ENCODE data around the gene RAB3B.
"Not testable (repeated sequence)": the region's sequence is repeated elsewhere in the genome, so short reads cannot be mapped to it uniquely, and the experiment has no call there.

DNA sequence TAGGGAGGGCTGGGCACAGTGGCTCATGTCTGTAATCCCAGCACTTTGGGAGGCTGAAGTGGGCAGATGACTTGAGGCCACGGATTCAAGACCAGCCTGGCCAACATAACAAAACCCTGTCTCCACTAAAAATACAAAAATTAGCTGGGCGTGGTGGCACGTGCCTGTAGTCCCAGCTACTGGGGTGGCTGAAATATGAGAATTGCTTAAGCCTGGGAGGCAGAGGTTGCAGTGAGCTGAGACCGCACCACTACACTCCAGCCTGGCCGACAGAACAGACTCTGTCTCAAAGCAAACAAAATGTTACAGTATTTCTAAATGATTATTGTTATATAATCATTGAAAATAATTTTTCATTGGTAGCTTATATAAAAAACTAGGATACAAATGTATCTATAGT lies 38.3 kb upstream of the RAB3B start:
- not testable (repeated sequence) for TF ChIP-seq POLR2AphosphoS5 (IDR thresholded peaks at IDR 0.05; ENCODE audit: low read depth)
- TF ChIP-seq, protein P1, sequence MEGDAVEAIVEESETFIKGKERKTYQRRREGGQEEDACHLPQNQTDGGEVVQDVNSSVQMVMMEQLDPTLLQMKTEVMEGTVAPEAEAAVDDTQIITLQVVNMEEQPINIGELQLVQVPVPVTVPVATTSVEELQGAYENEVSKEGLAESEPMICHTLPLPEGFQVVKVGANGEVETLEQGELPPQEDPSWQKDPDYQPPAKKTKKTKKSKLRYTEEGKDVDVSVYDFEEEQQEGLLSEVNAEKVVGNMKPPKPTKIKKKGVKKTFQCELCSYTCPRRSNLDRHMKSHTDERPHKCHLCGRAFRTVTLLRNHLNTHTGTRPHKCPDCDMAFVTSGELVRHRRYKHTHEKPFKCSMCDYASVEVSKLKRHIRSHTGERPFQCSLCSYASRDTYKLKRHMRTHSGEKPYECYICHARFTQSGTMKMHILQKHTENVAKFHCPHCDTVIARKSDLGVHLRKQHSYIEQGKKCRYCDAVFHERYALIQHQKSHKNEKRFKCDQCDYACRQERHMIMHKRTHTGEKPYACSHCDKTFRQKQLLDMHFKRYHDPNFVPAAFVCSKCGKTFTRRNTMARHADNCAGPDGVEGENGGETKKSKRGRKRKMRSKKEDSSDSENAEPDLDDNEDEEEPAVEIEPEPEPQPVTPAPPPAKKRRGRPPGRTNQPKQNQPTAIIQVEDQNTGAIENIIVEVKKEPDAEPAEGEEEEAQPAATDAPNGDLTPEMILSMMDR (IDR thresholded peaks at IDR 0.05; ENCODE audit: insufficient read depth, low read length) = not testable (repeated sequence)
- TF ChIP-seq, protein P2, sequence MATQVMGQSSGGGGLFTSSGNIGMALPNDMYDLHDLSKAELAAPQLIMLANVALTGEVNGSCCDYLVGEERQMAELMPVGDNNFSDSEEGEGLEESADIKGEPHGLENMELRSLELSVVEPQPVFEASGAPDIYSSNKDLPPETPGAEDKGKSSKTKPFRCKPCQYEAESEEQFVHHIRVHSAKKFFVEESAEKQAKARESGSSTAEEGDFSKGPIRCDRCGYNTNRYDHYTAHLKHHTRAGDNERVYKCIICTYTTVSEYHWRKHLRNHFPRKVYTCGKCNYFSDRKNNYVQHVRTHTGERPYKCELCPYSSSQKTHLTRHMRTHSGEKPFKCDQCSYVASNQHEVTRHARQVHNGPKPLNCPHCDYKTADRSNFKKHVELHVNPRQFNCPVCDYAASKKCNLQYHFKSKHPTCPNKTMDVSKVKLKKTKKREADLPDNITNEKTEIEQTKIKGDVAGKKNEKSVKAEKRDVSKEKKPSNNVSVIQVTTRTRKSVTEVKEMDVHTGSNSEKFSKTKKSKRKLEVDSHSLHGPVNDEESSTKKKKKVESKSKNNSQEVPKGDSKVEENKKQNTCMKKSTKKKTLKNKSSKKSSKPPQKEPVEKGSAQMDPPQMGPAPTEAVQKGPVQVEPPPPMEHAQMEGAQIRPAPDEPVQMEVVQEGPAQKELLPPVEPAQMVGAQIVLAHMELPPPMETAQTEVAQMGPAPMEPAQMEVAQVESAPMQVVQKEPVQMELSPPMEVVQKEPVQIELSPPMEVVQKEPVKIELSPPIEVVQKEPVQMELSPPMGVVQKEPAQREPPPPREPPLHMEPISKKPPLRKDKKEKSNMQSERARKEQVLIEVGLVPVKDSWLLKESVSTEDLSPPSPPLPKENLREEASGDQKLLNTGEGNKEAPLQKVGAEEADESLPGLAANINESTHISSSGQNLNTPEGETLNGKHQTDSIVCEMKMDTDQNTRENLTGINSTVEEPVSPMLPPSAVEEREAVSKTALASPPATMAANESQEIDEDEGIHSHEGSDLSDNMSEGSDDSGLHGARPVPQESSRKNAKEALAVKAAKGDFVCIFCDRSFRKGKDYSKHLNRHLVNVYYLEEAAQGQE (IDR thresholded peaks at IDR 0.05; ENCODE audit: insufficient replicate concordance, low read depth) = not testable (repeated sequence)
